Measurements from ENCODE around the gene TEX29.

The TEX29 gene

DNA sequence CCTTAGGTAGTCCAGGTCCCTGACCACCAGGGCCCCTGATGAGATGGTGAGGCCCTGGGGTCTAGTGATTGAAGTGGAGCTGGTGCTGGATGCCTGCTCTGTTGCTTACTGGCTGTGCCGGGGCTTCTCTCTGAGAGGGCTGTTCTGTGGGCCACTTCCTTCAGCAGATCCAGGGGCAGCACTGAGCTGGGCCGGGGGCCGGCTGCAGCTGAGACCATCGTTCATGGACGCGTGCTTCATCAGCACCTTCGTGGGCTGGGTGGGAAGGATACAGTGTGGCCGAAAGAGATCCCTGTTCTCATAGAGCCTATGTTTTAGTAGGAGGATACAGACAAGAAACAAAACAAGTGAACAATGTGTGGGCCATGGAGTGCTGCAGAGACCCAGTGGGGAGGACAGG, 33.2 kb upstream of the TEX29 start:
- intact Hi-C loops (cut with DNase I), result no loop called here
- DNase-seq, result peak in 1 of 42 donors; percentile 34

GRCh38 chr13:111288276-111288675, 32.2 kb upstream of the TEX29 start:
- peak in 1 of 42 donors; percentile 33 for DNase-seq
- intact Hi-C loops (cut with DNase I), result no loop called here

DNA sequence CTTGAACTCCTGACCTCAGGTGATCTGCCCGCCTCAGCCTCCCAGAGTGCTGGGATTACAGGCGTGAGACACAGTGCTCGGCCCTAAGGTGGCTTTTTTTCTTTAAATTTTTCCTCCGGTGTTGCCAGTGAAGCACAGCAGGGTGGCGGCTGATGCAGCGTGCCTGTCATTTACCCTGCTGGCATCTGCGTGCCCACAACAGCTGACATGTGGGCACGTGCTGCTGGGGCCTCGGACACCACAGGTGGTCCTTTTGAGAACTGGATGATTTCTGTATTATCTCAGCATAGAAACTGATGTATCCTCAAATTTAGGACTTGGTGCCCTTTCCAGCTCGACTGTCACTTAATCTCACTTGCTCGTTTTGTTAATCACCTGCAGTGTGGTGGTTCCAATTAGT, 31.2 kb upstream of the TEX29 start:
- no peak for DNase-seq
- intact Hi-C loops (cut with DNase I), result no loop called here

DNA sequence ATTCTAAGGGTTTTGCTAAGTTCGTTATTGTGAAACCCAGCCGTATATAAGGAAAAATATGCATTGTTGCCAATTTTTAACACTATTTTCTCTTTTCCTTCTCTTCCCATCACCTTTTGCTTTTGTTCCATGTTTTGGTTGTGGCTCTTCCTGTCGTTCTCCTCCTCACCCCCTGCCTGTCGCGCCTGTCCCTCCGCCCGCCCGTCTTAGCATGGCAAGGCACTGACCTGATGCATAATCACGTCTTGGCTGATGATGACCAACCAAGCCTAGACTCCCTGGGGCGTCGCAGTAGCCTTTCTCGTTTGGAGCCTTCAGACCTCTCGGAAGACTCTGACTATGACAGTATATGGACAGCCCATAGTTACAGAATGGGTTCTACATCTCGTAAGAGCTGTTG, 28.5 kb upstream of the TEX29 start:
- intact Hi-C loops (cut with DNase I), result no loop called here
- DNase-seq, result no peak

GRCh38 chr13:111292710-111293485, 27.5 kb upstream of the TEX29 start:
- peak in 1 of 42 donors; percentile 46 for DNase-seq

DNA sequence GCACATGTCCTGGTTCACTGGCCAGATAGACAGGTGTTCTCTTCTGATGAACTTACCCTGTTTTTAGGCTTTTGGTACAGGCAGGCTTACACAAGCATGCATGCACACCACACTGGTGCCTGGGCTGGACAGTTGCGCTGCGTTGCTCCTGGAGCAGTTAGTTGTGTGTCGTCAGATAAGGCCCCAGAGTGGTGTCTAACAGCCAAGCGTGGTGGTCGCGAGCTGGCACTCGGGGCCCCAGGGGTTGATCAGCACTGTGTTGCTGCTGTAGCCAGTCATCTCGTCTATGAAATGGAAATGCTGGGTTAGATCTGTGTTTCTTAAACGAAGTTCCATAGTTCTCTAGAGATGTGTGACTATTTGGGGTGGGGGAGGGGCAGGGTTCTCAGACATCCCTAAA, 24.6 kb upstream of the TEX29 start:
- peak in 1 of 42 donors; percentile 33 for DNase-seq

More at GRCh38 chr13:111292710-111293485, 27.5 kb upstream of the TEX29 start:
- intact Hi-C loops (cut with DNase I), result no loop called here

GRCh38 chr13:111296417-111296816, 24.0 kb upstream of the TEX29 start:
- intact Hi-C loops (cut with DNase I), result no loop called here
- DNase-seq, result no peak

More for the DNA sequence above, 24.6 kb upstream of the TEX29 start:
- intact Hi-C loops (cut with DNase I), result no loop called here

GRCh38 chr13:111298214-111298975, 22.0 kb upstream of the TEX29 start:
- peak in 2 of 42 donors; percentile 35 to 43 for DNase-seq

GRCh38 chr13:111302045-111302726, 18.3 kb upstream of the TEX29 start:
- intact Hi-C loops (cut with DNase I), result no loop called here
- DNase-seq, result peak in 28 of 42 donors; percentile 33 to 86 (median 52)

More at GRCh38 chr13:111298214-111298975, 22.0 kb upstream of the TEX29 start:
- intact Hi-C loops (cut with DNase I), result no loop called here

DNA sequence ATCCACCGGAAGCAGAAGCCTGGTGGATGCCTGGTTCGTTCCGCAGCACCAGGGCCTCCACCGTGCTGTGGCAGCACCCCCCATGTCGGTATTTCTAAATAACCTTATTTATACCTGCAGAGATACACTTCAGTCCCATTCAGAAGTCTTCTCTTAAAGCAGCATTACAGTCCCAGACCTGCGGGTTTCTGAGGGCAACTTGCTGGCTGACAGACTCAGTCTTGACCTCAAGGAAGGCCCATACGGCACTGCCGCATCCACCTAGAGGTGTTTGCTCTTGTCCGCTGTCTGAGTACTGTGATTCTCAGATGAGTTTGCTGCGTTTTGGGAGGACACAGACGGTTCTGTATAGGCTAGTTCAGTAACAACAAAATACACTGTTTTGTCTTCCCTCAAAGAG, 16.9 kb upstream of the TEX29 start:
- intact Hi-C loops (cut with DNase I), result no loop called here
- DNase-seq, result no peak

DNA sequence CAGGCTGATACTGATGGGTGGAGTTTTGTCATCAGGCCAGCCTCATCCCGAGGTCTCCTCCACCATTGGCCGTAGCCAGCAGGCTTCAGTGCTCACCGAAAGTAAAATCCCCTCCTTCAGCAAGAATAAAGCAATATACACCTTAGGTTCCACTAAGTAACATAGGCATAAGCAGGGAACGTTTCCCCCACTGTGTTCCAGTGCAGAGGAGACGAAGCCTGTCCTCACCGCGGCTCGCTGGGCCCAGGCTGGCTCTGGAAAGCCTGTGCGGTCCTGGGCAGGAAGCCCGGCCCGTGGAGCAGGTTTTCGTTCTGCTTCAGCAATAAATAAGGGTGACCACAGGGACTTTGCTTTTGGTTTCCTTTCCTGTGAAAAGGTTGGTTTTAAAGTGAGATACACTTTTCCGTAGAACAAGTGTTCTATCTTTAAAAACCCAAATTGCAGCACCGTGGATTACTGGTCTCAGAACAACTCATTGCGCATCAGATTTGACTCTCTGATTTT, 16.3 kb upstream of the TEX29 start:
- intact Hi-C loops (cut with DNase I), result no loop called here
- DNase-seq, result peak in 2 of 42 donors; percentile 14 to 42

DNA sequence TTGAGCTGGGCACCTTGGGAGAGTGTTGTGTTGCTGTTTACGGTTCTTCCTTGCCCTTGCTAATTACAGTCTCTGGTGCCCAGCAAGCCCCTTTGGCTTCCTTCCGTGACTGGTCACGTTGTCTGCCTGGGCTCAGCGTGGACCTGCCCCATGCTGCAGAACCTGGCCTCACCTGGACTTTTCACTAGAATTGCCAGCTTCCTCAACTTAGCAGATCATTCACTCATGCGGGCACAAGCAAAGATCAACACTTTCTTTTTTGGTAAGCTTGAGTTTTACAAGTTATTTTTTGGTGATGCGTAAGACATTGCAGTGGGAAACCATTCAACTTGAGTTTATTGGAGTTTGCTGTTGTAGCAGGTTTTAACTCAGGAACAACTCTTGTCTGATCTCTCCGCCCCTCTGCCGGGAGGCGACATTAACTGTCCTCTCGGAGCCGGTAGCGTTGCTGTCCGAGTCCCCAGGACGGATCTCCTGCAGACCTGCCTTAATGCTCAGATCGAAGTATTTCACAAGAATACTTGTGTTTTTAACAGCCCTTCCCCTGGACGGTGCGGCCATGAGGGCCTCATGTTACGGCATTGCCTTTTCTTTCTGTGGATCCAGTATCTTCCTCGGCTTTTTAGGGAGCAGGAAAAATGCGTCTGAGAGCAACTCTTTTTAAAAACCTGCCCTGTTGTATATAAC, 15.7 kb upstream of the TEX29 start:
- DNase-seq, result peak in 1 of 42 donors; percentile 10
- intact Hi-C loops (cut with DNase I), result no loop called here

DNA sequence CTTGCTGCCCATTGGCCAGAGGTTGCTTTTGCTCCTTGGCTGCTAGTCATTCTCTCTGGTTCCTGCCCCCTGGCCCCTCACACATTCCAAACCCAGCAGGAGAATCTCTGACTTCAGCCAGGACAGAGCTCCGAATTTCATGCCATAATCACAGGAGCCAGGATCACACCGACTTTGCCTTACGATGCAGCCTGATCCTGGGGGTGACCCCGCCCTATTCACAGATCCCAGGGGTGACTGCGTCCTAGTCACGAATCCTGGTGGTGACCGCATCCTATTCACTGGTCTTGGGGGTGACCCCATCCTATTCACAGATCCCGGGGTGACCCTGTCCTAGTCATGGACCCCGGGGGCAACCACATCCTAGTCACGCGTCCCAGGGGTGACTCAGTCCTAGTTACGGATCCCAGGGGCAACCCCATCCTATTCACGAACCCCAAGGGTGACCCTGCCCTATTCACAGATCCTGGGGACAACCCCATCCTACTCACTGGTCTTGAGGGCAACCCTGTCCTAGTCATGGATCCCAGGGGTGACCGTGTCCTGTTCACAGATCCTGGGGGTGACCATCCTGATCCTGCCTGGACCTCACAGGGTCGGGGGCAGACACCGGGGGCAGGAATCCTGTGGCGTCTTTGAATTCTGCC, 7.4 kb upstream of the TEX29 start:
- intact Hi-C loops (cut with DNase I), result no loop called here

DNA sequence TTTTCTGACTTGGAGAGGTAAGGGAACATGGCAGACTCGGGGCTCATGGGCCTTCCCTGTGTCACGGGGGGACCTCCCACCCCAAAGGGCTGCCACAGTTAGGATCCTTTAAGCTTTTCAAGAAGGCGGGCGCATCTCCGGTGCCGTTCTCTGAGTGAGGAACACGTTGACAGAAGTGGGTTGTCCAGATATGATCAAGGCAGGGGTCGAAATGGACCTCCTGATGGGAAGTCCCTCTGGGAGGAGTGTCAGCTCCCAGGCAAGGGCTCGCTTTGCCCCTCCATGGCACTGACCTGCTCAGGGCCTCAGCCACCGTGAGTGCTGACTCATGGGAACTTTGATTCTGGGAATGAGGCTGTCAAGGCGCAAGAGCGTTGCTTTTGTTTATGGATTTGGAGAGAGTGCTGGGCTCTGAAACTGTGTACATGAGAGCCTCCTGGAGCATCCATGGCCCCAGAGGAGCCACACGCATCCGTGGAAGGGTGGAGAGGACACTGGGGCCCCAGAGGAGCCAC, 6.5 kb upstream of the TEX29 start:
- peak in 1 of 42 donors; percentile 25 for DNase-seq
- intact Hi-C loops (cut with DNase I), result no loop called here

More for the DNA sequence above, 7.4 kb upstream of the TEX29 start:
- peak in 3 of 42 donors; percentile 27 to 39 (median 33) for DNase-seq

GRCh38 chr13:111314852-111315251, 5.6 kb upstream of the TEX29 start:
- intact Hi-C loops (cut with DNase I), result no loop called here
- peak in 1 of 42 donors; percentile 4 for DNase-seq

- intact Hi-C loops (cut with DNase I), result no loop called here
- peak in 1 of 42 donors; percentile 32 for DNase-seq
Measured at GRCh38 chr13:111315347-111315995, 5.0 kb upstream of the TEX29 start.

DNA sequence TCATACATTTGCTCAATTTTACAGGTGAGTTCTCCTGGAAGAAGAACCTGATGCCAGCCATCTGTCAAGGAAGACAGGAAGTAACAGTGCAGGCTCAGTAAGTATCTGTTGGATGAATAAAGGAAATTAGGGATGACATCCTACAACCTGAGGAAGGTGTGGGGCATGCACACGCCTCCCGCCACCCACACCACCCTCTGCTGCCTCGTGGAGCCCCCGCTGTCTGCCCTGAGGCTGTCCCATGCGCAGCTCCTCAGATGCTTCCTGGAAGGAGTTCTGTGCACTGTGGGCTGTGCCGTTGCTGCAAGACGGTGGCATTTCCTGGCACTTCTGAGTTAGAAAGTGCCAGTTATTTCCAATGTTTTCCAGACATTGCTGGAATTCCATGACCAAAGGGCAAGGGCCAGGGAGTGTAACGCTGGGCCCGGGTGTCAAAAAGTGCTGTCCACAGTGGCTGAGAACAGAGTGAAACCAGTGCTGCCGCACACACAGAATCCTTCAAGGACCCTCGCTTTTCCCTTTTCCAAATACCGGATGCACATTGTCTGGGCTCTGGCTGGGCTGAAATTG, 4.2 kb upstream of the TEX29 start:
- DNase-seq, result peak in 3 of 42 donors; percentile 16 to 35 (median 34)
- intact Hi-C loops (cut with DNase I), result no loop called here

Data from head of caudate nucleus (tissue), 42 donors.